HL-60 (cell line): Measurements from ENCODE around the gene CNST.
"Not testable (repeated sequence)": the region's sequence is repeated elsewhere in the genome, so short reads cannot be mapped to it uniquely, and the experiment has no call there.

Experiments
- DNase-seq, 2 experiments: peaks; one replicate each; pipeline ENCODE4 v3.0.0-alpha.2; 2010 to 2020; ENCODE audit warnings: low read depth in 1 of 2, low spot score in 1 of 2
- H3K27ac ChIP-seq: fragments of 250-450 bp; sonication (Bioruptor Pico); replicated peaks from 2 replicates; pipeline ENCODE4 v1.5.1; 2020; ENCODE audit warnings: mild to moderate bottlenecking, moderate library complexity
- H3K27me3 ChIP-seq: fragments of 250-450 bp; sonication (Bioruptor Pico); 2 replicates; pipeline ENCODE4 v1.5.1; 2021; ENCODE audit warnings: mild to moderate bottlenecking, moderate library complexity; ENCODE audit not compliant: insufficient read depth, poor library complexity, severe bottlenecking
- H3K4me3 ChIP-seq: replicated peaks from 2 replicates; pipeline ENCODE4 v1.5.1; 2011; ENCODE audit warnings: mild to moderate bottlenecking, control low read depth, low read length; ENCODE audit not compliant: insufficient read depth
- CTCF ChIP-seq: IDR thresholded peaks from one replicate; pipeline ENCODE4 v1.5.1; 2011; ENCODE audit warnings: low read length, control low read depth, inconsistent platforms; ENCODE audit not compliant: insufficient read depth
- GABPA ChIP-seq: IDR thresholded peaks from 2 replicates; pipeline ENCODE4 v1.6.1; 2012; ENCODE audit warnings: low read depth
- POLR2AphosphoS5 ChIP-seq: IDR thresholded peaks from 2 replicates; pipeline ENCODE4 v1.6.1; 2012; ENCODE audit warnings: low read depth
- REST ChIP-seq: IDR thresholded peaks from 2 replicates; pipeline ENCODE4 v1.6.1; 2012; ENCODE audit warnings: low read depth; ENCODE audit not compliant: insufficient replicate concordance
- SPI1 ChIP-seq: IDR thresholded peaks from 2 replicates; pipeline ENCODE4 v1.6.1; 2012; ENCODE audit warnings: low read depth, mild to moderate bottlenecking, borderline replicate concordance

CNST gene

GRCh38 chr1:246597971-246598370 is 31.7 kb downstream of the CNST start:
- Histone ChIP-seq H3K27ac (no peak overlapping the region), H3K4me3 (no peak overlapping the region), H3K27me3 (no peaks in the 10 kb centered on the region)
- DNase-seq: no peak
- TF ChIP-seq POLR2AphosphoS5 (no peak), REST (no peak), SPI1 (no peak), GABPA (no peak), CTCF (no peak)

- Histone ChIP-seq H3K27ac (no peak overlapping the region), H3K27me3 (no peaks in the 10 kb centered on the region), H3K4me3 (no peak overlapping the region)
- TF ChIP-seq REST (no peak), SPI1 (no peak), POLR2AphosphoS5 (no peak), GABPA (no peak), CTCF (no peak)
- DNase-seq: no peak
Measured at GRCh38 chr1:246599315-246599714, 33.1 kb downstream of the CNST start.

- Histone ChIP-seq H3K27me3 (no peaks in the 10 kb centered on the region), H3K4me3 (no peak overlapping the region), H3K27ac (no peak overlapping the region)
- TF ChIP-seq POLR2AphosphoS5 (no peak), GABPA (no peak), REST (no peak)
- DNase-seq: no peak
Measured at GRCh38 chr1:246600579-246600978, 34.3 kb downstream of the CNST start.

GRCh38 chr1:246602194-246602593 is 35.9 kb downstream of the CNST start:
- H3K27ac ChIP-seq: no peak overlapping the region
- no peaks in the 10 kb centered on the region for H3K27me3 ChIP-seq
- H3K4me3 ChIP-seq: no peak overlapping the region
- TF ChIP-seq CTCF: no peak
- TF ChIP-seq REST: no peak
- TF ChIP-seq GABPA: no peak
- no peak for TF ChIP-seq SPI1
- TF ChIP-seq POLR2AphosphoS5: no peak
- DNase-seq: no peak

- H3K27ac ChIP-seq, H3K4me3 ChIP-seq, DNase-seq, H3K27me3 ChIP-seq: not testable (repeated sequence)
Measured at GRCh38 chr1:246605231-246605630, 39.0 kb downstream of the CNST start.
